Measurements from ENCODE around the gene YIPF3. TPM values are rescaled to one million over a fixed set of nuclear protein-coding genes. Genes with fewer than 3 reads are reported as not detected.

The YIPF3 gene
- total and polyA plus RNA-seq, 10 of the 15 experiments (the other 5 are each of a cell fraction or from before 2014, with no cell fraction given) = 20.5 to 88.8 (median 44.7) TPM

GRCh38 chr6:43488667-43489276 is 28.0 kb downstream of the YIPF3 start (continued):
- TF ChIP-seq HDAC6 (IDR thresholded peaks at IDR 0.05; ENCODE audit: unreplicated experiment) = no peak
- no peak for TF ChIP-seq TAF1 (IDR thresholded peaks at IDR 0.05; ENCODE audit: borderline replicate concordance, low read depth, low read length)
- no peak for TF ChIP-seq SREBF1 (IDR thresholded peaks at IDR 0.05; ENCODE audit: low read length)
- no peak for TF ChIP-seq ASH2L (IDR thresholded peaks at IDR 0.05; ENCODE audit: borderline replicate concordance, low read depth)
- no peak for TF ChIP-seq STAT3 (IDR thresholded peaks at IDR 0.05; ENCODE audit: low read depth, low read length)

GRCh38 chr6:43481591-43482236 is 35.0 kb downstream of the YIPF3 start:
- RAD21 ChIA-PET (ENCODE audit: unreplicated experiment) = no interaction called here
- Histone ChIP-seq H3K4me1 (ENCODE audit: control insufficient read depth, insufficient read depth, low read length) (peaks cover 4% of the 10 kb centered on the region), H3K36me3 (ENCODE audit: control insufficient read depth in 2 of 2, insufficient read depth in 2 of 2, low read length in 1 of 2) (no peaks in the 10 kb centered on the region), H2AFZ (ENCODE audit: control insufficient read depth, low read depth, low read length) (no peak overlapping the region), H3K27me3 (replicated peaks in 1 of 2; ENCODE audit: control insufficient read depth in 2 of 2, insufficient read depth in 2 of 2, low read length in 1 of 2) (no peaks in the 10 kb centered on the region), H3K27ac (ENCODE audit: control insufficient read depth, insufficient read depth) (no peak overlapping the region), H3K79me2 (ENCODE audit: control insufficient read depth, insufficient read depth, low read length) (peaks cover 10% of the 10 kb centered on the region), H3K4me3 (no peak overlapping the region), H4K20me1 (ENCODE audit: control insufficient read depth, insufficient read depth) (no peaks in the 10 kb centered on the region), H3K4me2 (ENCODE audit: control insufficient read depth, insufficient read depth) (no peak overlapping the region), H3K9me3 (replicated peaks; ENCODE audit: control insufficient read depth, insufficient read depth, low read length) (no peaks in the 10 kb centered on the region), H3K9ac (ENCODE audit: control insufficient read depth, insufficient read depth, low read length) (no peak overlapping the region)
- BruUV-seq (replicated peaks) = TSS peak; percentile 27
- POLR2A ChIA-PET = interaction anchor here (0.6 kb wide), 2 partner anchors 99 to 253 kb away, joined by 5 to 7 read pairs; no protein-coding TSS in a partner anchor
- DNase-seq (ENCODE audit: low read depth, low spot score) (no peak), ATAC-seq (no peak), FAIRE-seq (no peak)
- intact Hi-C loops (cut with micrococcal nuclease; ENCODE audit: unreplicated experiment) = no loop called here
- CTCF ChIA-PET = interaction anchor here (0.7 to 2.2 kb wide), 2 partner anchors 25 to 143 kb away, joined by 3 to 10 read pairs; no protein-coding TSS in a partner anchor
- 92% methylated on average over 11 of the region's 11 CpGs for WGBS (ENCODE audit: insufficient coverage, insufficient replicate concordance, low lambda C conversion rate, missing lambda C conversion rate)
- in situ Hi-C loops (cut with MboI) = no loop called here
- TF ChIP-seq PBX3 (IDR thresholded peaks at IDR 0.05; ENCODE audit: insufficient replicate concordance, low read depth, low read length) = no peak
- TF ChIP-seq, protein P1, sequence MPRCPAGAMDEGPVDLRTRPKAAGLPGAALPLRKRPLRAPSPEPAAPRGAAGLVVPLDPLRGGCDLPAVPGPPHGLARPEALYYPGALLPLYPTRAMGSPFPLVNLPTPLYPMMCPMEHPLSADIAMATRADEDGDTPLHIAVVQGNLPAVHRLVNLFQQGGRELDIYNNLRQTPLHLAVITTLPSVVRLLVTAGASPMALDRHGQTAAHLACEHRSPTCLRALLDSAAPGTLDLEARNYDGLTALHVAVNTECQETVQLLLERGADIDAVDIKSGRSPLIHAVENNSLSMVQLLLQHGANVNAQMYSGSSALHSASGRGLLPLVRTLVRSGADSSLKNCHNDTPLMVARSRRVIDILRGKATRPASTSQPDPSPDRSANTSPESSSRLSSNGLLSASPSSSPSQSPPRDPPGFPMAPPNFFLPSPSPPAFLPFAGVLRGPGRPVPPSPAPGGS (IDR thresholded peaks at IDR 0.05; ENCODE audit: borderline replicate concordance, insufficient read depth, low read depth, low read length, poor library complexity, severe bottlenecking) = no peak
- TF ChIP-seq POLR2AphosphoS2 (IDR thresholded peaks at IDR 0.05; ENCODE audit: low read depth, low read length) = no peak
- TF ChIP-seq ESRRA (IDR thresholded peaks at IDR 0.05; ENCODE audit: low read length) = no peak
- TF ChIP-seq ZSCAN29 (IDR thresholded peaks at IDR 0.05) = no peak
- SMC1A ChIA-PET (ENCODE audit: uncharacterized antibody, unreplicated experiment) = no interaction called here

All from GM12878 (cell line).